NT2/D1 (cell line): ENCODE data around the gene MAST4.

ENCODE experiments used
- DNase-seq: peaks from one replicate; pipeline ENCODE4 v3.0.0-alpha.2; 2011; ENCODE audit warnings: low read depth, low spot score
- H3K27me3 ChIP-seq: 2 replicates; pipeline ENCODE4 v1.6.0; 2011; ENCODE audit warnings: mild to moderate bottlenecking; ENCODE audit not compliant: insufficient read length, insufficient read depth
- H3K36me3 ChIP-seq: 2 replicates; pipeline ENCODE4 v1.6.1; 2011; ENCODE audit warnings: mild to moderate bottlenecking, low read length, mixed read lengths; ENCODE audit not compliant: insufficient read depth, insufficient read length
- H3K4me1 ChIP-seq: 2 replicates; pipeline ENCODE4 v1.5.1; 2011; ENCODE audit not compliant: insufficient read depth, insufficient read length
- H3K4me3 ChIP-seq: 2 replicates; pipeline ENCODE4 v1.5.1; 2011; ENCODE audit warnings: low read depth; ENCODE audit not compliant: insufficient read length
- H3K9ac ChIP-seq: 2 replicates; pipeline ENCODE4 v1.6.0; 2011; ENCODE audit warnings: low read depth; ENCODE audit not compliant: insufficient read length
- H3K9me3 ChIP-seq: 2 replicates; pipeline ENCODE4 v1.5.1; 2011; ENCODE audit warnings: mild to moderate bottlenecking, low read length; ENCODE audit not compliant: insufficient read depth
- SUZ12 ChIP-seq: IDR thresholded peaks from 2 replicates; pipeline ENCODE4 v1.6.1; 2011; ENCODE audit not compliant: insufficient read length, insufficient read depth; ENCODE audit errors: extremely low read depth
- YY1 ChIP-seq: IDR thresholded peaks from 2 replicates; pipeline ENCODE4 v1.6.1; 2011; ENCODE audit not compliant: insufficient read length, insufficient read depth
- ZNF274 ChIP-seq: IDR thresholded peaks from 2 replicates; pipeline ENCODE4 v1.6.1; 2011; ENCODE audit warnings: mild to moderate bottlenecking, low read depth, low read length

The MAST4 gene

DNA sequence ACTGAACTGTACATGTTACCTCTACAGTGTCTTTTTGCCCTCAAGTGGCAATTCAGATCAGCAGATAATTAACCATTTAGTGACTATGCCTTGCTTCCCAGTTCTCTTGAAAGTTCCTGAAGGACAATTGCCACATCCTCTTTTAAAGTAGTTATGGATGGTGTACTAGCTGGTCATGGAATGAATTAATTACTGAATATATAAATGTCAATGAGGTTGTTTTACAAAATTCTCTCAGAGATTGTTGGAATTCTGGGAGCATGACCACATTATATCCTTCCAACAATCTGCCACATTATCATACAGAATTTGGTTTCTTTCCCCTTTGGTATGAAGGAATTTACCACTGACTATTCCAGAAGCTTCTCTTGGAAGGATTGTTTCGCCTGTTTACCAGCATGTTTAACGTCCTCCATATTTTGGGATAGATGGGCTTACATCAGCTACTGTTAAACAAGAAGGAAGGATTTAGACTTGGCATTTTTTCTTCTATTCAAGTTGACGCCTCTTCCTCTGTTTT is 424.0 kb downstream of the MAST4 start:
- no peaks in the 10 kb centered on the region for H3K9me3 ChIP-seq
- no peak for TF ChIP-seq YY1
- TF ChIP-seq ZNF274: no peak
- no peak for TF ChIP-seq SUZ12
- H3K36me3 ChIP-seq: no peaks in the 10 kb centered on the region
- H3K9ac ChIP-seq: no peak overlapping the region
- H3K27me3 ChIP-seq: no peaks in the 10 kb centered on the region
- no peak overlapping the region for H3K4me3 ChIP-seq
- no peak for DNase-seq
- no peaks in the 10 kb centered on the region for H3K4me1 ChIP-seq

GRCh38 chr5:67021031-67021430 is 424.8 kb downstream of the MAST4 start:
- no peaks in the 10 kb centered on the region for H3K9me3 ChIP-seq
- no peak for DNase-seq
- no peaks in the 10 kb centered on the region for H3K36me3 ChIP-seq

DNA sequence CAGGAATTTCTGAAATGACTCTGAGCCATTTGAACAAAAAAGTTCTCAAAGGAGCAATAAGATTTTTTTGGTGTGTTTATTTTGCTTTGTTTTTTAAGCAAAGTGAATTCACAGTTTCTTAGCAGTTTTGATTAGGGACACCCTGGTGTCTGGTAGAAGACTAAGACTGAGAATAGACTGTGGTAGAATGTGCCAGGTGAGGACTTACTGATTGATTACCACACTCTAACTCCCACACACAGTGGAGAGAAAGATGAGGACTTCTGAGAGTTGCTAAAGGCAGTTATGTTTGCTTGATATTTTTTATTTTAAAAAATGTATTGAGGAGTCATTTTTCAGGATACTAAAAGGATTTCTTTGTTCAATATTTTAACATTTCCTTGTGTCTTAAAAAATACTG is 425.3 kb downstream of the MAST4 start:
- H3K9me3 ChIP-seq: no peaks in the 10 kb centered on the region
- H3K4me1 ChIP-seq: no peaks in the 10 kb centered on the region
- no peak overlapping the region for H3K4me3 ChIP-seq
- TF ChIP-seq ZNF274: no peak
- TF ChIP-seq YY1: no peak
- TF ChIP-seq SUZ12: no peak
- no peak for DNase-seq
- no peaks in the 10 kb centered on the region for H3K27me3 ChIP-seq
- no peak overlapping the region for H3K9ac ChIP-seq
- no peaks in the 10 kb centered on the region for H3K36me3 ChIP-seq

More at GRCh38 chr5:67021031-67021430, 424.8 kb downstream of the MAST4 start:
- no peaks in the 10 kb centered on the region for H3K27me3 ChIP-seq
- H3K4me3 ChIP-seq: no peak overlapping the region
- no peak overlapping the region for H3K9ac ChIP-seq
- H3K4me1 ChIP-seq: no peaks in the 10 kb centered on the region
- TF ChIP-seq ZNF274 (no peak), YY1 (no peak), SUZ12 (no peak)

DNA sequence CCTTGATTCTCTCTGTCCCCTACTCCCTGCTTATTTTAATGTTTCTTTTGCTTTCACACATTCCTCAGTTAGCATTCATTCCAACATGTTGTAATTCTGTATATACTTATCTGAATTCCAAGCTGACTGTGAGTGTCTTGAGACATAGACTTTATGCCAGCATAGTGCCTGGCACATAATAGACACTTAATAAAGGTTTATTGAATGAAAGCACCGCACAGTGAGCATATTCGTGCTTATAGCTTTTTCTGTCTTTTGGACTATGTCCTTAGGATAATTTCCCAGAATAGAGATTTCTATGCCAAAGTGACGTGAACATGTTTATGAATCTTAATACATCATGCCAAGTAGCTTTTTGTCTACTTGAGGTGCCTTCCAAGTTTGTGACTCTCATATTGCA is 425.8 kb downstream of the MAST4 start:
- H3K36me3 ChIP-seq: no peaks in the 10 kb centered on the region
- no peak for TF ChIP-seq ZNF274
- TF ChIP-seq SUZ12: no peak
- no peak for TF ChIP-seq YY1
- no peak overlapping the region for H3K4me3 ChIP-seq
- H3K9me3 ChIP-seq: no peaks in the 10 kb centered on the region
- no peak for DNase-seq
- no peaks in the 10 kb centered on the region for H3K4me1 ChIP-seq
- no peaks in the 10 kb centered on the region for H3K27me3 ChIP-seq
- H3K9ac ChIP-seq: no peak overlapping the region

DNA sequence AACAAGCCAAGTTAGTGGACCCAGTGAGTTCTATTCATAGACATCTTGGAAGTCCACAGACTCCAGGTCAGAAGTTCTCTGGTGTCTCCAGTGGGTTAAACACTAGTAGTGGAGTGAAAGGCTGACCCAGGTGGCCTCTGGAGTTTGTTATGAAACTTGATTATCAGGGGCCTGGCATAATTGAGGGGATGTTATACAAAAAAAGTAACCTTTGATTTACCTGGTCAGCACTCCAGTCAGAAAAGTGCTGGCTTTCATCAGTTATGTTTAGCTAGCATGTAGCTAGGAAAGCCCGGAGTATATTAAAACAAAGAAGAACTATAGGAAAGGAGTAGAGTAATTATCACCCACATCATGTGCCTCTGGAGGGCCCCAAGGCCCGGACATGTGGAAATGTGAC is 429.3 kb downstream of the MAST4 start:
- DNase-seq: no peak
- H3K4me3 ChIP-seq: no peak overlapping the region
- TF ChIP-seq YY1: no peak
- TF ChIP-seq ZNF274: no peak
- TF ChIP-seq SUZ12: no peak
- no peaks in the 10 kb centered on the region for H3K36me3 ChIP-seq
- no peaks in the 10 kb centered on the region for H3K9me3 ChIP-seq
- H3K4me1 ChIP-seq: no peaks in the 10 kb centered on the region
- H3K27me3 ChIP-seq: no peaks in the 10 kb centered on the region
- no peak overlapping the region for H3K9ac ChIP-seq

- H3K27me3 ChIP-seq: no peaks in the 10 kb centered on the region
- H3K4me1 ChIP-seq: no peaks in the 10 kb centered on the region
- no peak overlapping the region for H3K9ac ChIP-seq
- TF ChIP-seq ZNF274: no peak
- TF ChIP-seq YY1: no peak
- no peak for TF ChIP-seq SUZ12
- H3K4me3 ChIP-seq: no peak overlapping the region
- H3K9me3 ChIP-seq: no peaks in the 10 kb centered on the region
- no peaks in the 10 kb centered on the region for H3K36me3 ChIP-seq
- DNase-seq: no peak
Observed at GRCh38 chr5:67026278-67026677, 430.1 kb downstream of the MAST4 start.

DNA sequence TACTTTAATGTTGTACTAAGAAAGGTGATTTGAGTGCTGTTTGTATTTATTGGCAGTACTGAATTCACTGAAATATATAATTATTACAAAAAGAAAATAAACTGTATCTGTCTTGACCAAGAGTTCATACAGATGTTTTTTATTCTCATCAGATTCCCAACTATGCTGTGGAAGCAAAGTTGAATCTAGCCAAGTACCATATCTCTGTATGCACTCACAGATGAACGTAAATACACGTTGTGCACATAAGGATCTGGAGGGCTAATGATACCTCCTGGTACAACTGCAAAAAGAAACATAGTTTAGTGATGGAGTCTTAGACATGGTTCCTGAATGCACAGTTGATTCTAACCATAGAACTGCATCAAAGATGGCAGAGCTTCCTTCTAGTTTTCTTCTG is 431.0 kb downstream of the MAST4 start:
- H3K9me3 ChIP-seq: no peaks in the 10 kb centered on the region
- TF ChIP-seq SUZ12 (no peak), ZNF274 (no peak), YY1 (no peak)
- H3K27me3 ChIP-seq: no peaks in the 10 kb centered on the region
- no peak overlapping the region for H3K9ac ChIP-seq
- H3K4me3 ChIP-seq: no peak overlapping the region
- DNase-seq: no peak
- no peaks in the 10 kb centered on the region for H3K4me1 ChIP-seq
- no peaks in the 10 kb centered on the region for H3K36me3 ChIP-seq

DNA sequence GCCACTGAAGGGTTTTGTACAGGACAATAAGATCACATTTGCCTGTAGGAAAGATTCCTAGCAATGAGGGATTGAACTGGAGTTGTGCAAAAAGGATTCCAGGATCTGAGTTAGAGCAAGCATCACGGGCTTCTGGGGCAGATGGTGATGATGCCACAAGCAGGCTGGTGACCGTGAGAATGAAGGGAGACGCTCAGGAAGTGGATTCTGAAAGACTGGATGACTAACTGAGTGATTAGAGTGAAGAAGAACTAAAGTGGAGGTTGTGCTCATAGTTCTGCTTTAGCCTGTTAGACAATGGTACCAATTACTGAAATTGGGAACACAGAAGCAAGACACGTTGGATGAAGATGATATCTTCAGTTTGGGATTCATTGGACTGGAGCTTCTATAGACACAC is 432.2 kb downstream of the MAST4 start:
- Histone ChIP-seq H3K4me3 (no peak overlapping the region), H3K9ac (no peak overlapping the region), H3K36me3 (no peaks in the 10 kb centered on the region), H3K4me1 (no peaks in the 10 kb centered on the region), H3K27me3 (no peaks in the 10 kb centered on the region), H3K9me3 (no peaks in the 10 kb centered on the region)
- TF ChIP-seq YY1 (no peak), ZNF274 (no peak), SUZ12 (no peak)
- DNase-seq: no peak
